Measurements from ENCODE around the gene KCNN4. TPM values are rescaled to one million over a fixed set of nuclear protein-coding genes. Genes with fewer than 3 reads are reported as not detected.

The KCNN4 gene
- total and polyA plus RNA-seq, 4 donors = 2.4 to 31.7 (median 12.7) TPM

- no peaks in the 10 kb centered on the region for H3K27me3 ChIP-seq (ENCODE audit: control insufficient read depth in 3 of 3, insufficient read depth in 3 of 3, low read length in 2 of 3)
- H3K4me1 ChIP-seq (ENCODE audit: control insufficient read depth in 5 of 5, insufficient read depth in 5 of 5, low read length in 5 of 5) = peaks cover 0 to 11% (median 4%) of the 10 kb centered on the region in 5 donors
- H3K27ac ChIP-seq (ENCODE audit: low read depth in 1 of 2, low read length in 1 of 2) = no peak overlapping the region
- TF ChIP-seq CTCF (IDR thresholded peaks at IDR 0.05; ENCODE audit: control extremely low read depth, extremely low read depth) = no peak
- 82 to 95% methylated on average over 4 of the region's 4 CpGs for WGBS, 2 donors
- H3K9me3 ChIP-seq (ENCODE audit: control insufficient read depth in 4 of 4, insufficient read depth in 3 of 4, low read length in 3 of 4) = no peaks in the 10 kb centered on the region
- DNase-seq (no peak), ATAC-seq (ENCODE audit: insufficient read depth, low FRiP score) (no peak)
- H3K4me3 ChIP-seq = no peak overlapping the region
- H3K9ac ChIP-seq (ENCODE audit: insufficient read depth in 1 of 2, low read length in 2 of 2) = no peak overlapping the region
- peaks cover 19 to 31% (median 29%) of the 10 kb centered on the region in 4 donors for H3K36me3 ChIP-seq (ENCODE audit: control insufficient read depth in 4 of 4, insufficient read depth in 4 of 4, low read length in 4 of 4)
Observed at GRCh38 chr19:43751466-43752220, 29.1 kb downstream of the KCNN4 start.

GRCh38 chr19:43749898-43750297 lies 30.9 kb downstream of the KCNN4 start:
- WGBS, 2 donors = 97 to 100% methylated on average over 1 of the region's 1 CpG
- Histone ChIP-seq H3K9ac (ENCODE audit: insufficient read depth in 1 of 2, low read length in 2 of 2) (no peak overlapping the region), H3K27me3 (ENCODE audit: control insufficient read depth in 3 of 3, insufficient read depth in 3 of 3, low read length in 2 of 3) (no peaks in the 10 kb centered on the region), H3K36me3 (ENCODE audit: control insufficient read depth in 4 of 4, insufficient read depth in 4 of 4, low read length in 4 of 4) (peaks cover 29 to 44% (median 32%) of the 10 kb centered on the region in 4 donors), H3K4me1 (ENCODE audit: control insufficient read depth in 5 of 5, insufficient read depth in 5 of 5, low read length in 5 of 5) (peaks cover 0 to 10% (median 4%) of the 10 kb centered on the region in 5 donors), H3K4me3 (no peak overlapping the region), H3K9me3 (ENCODE audit: control insufficient read depth in 4 of 4, insufficient read depth in 3 of 4, low read length in 3 of 4) (no peaks in the 10 kb centered on the region), H3K27ac (ENCODE audit: low read depth in 1 of 2, low read length in 1 of 2) (no peak overlapping the region)
- ATAC-seq (ENCODE audit: insufficient read depth, low FRiP score) = no peak
- no peak for TF ChIP-seq CTCF (IDR thresholded peaks at IDR 0.05; ENCODE audit: control extremely low read depth, extremely low read depth)
- DNase-seq = no peak

DNA sequence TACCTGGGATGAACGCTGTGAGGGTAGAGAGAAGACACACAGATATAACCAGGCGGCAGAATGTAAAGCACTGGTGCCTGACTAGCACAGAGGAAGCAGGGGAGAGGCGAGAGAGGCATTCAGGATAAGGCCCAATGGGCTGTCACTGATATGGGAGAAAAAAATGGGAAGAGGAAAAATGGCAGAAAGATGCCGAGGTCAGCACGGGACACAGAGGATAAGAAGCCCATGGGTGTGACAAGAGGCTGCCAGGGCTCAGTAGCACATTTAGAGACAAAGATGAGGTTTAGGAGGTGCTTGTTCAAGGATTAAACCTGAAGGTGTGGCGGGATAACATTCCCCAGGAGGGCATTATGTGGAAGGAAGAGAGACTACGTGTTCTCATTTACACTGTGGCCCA lies 31.6 kb downstream of the KCNN4 start:
- ATAC-seq (ENCODE audit: insufficient read depth, low FRiP score) (no peak), DNase-seq (no peak)
- Histone ChIP-seq H3K4me1 (ENCODE audit: control insufficient read depth in 5 of 5, insufficient read depth in 5 of 5, low read length in 5 of 5) (peaks cover 0 to 10% (median 4%) of the 10 kb centered on the region in 5 donors), H3K9ac (ENCODE audit: insufficient read depth in 1 of 2, low read length in 2 of 2) (no peak overlapping the region), H3K27me3 (ENCODE audit: control insufficient read depth in 3 of 3, insufficient read depth in 3 of 3, low read length in 2 of 3) (no peaks in the 10 kb centered on the region), H3K9me3 (ENCODE audit: control insufficient read depth in 4 of 4, insufficient read depth in 3 of 4, low read length in 3 of 4) (no peaks in the 10 kb centered on the region), H3K27ac (ENCODE audit: low read depth in 1 of 2, low read length in 1 of 2) (no peak overlapping the region), H3K4me3 (no peak overlapping the region), H3K36me3 (ENCODE audit: control insufficient read depth in 4 of 4, insufficient read depth in 4 of 4, low read length in 4 of 4) (peaks cover 31 to 50% (median 36%) of the 10 kb centered on the region in 4 donors)
- WGBS, 2 donors = 87 to 92% methylated on average over 7 of the region's 7 CpGs
- no peak for TF ChIP-seq CTCF (IDR thresholded peaks at IDR 0.05; ENCODE audit: control extremely low read depth, extremely low read depth)
